Natural killer cell (primary cell): Measurements from ENCODE around the gene APOBEC4. TPM values are rescaled to one million over a fixed set of nuclear protein-coding genes. Genes with fewer than 3 reads are reported as not detected.
A peak's percentile ranks its signal among the peaks of the same experiment; 100 is the strongest.

Experiments used
- ATAC-seq, 3 donors: fragments of 150-1000 bp in 2 of 3; fragments of 200-7000 bp in 1 of 3; cut with Tn5 transposase; 1 replicate in 1 of 3; 2 replicates in 2 of 3; pipeline ENCODE4 v1.10.0; 2021; ENCODE audit warnings: mild to moderate bottlenecking in 2 of 3, moderate library complexity in 2 of 3
- DNase-seq, 2 donors: peaks; one replicate each; pipeline versions ENCODE4 v3.0.0 to v3.0.0-alpha.2; 2013 to 2021; ENCODE audit warnings: mixed read lengths in 1 of 2
- H3K27ac ChIP-seq: one replicate; pipeline ENCODE4 v1.5.1; 2013; ENCODE audit warnings: mild to moderate bottlenecking, low read length
- H3K27me3 ChIP-seq: one replicate; pipeline ENCODE4 v1.6.1; 2013; ENCODE audit warnings: low read length; ENCODE audit not compliant: control insufficient read depth, insufficient read depth
- H3K36me3 ChIP-seq: one replicate; pipeline ENCODE4 v1.6.1; 2013; ENCODE audit warnings: low read length; ENCODE audit not compliant: control insufficient read depth, insufficient read depth
- H3K4me1 ChIP-seq: one replicate; pipeline ENCODE4 v1.6.1; 2013; ENCODE audit warnings: low read length; ENCODE audit not compliant: control insufficient read depth, insufficient read depth
- H3K4me3 ChIP-seq: one replicate; pipeline ENCODE4 v1.5.1; 2013; ENCODE audit warnings: low read length
- H3K9me3 ChIP-seq: one replicate; pipeline ENCODE4 v1.6.1; 2013; ENCODE audit warnings: low read length; ENCODE audit not compliant: control insufficient read depth, insufficient read depth
- H3K27ac Mint-ChIP-seq, 2 donors: one replicate each; pipeline ENCODE4 v1.8.0; 2022; ENCODE audit warnings: mild to moderate bottlenecking in 2 of 2, mixed read lengths in 2 of 2, moderate library complexity in 1 of 2
- H3K27me3 Mint-ChIP-seq, 2 donors: one replicate each; pipeline ENCODE4 v1.8.0; 2022; ENCODE audit warnings: low read depth in 2 of 2, mixed read lengths in 2 of 2
- H3K36me3 Mint-ChIP-seq: one replicate; pipeline ENCODE4 v1.8.0; 2022; ENCODE audit warnings: mixed read lengths
- H3K4me1 Mint-ChIP-seq, 2 donors: one replicate each; pipeline ENCODE4 v1.8.0; 2022; ENCODE audit warnings: mixed read lengths in 2 of 2
- H3K4me3 Mint-ChIP-seq: one replicate; pipeline ENCODE4 v1.8.0; 2022; ENCODE audit warnings: mild to moderate bottlenecking, moderate library complexity, mixed read lengths
- H3K9me3 Mint-ChIP-seq, 2 donors: one replicate each; pipeline ENCODE4 v1.8.0; 2022; ENCODE audit warnings: mixed read lengths in 2 of 2
- CTCF ChIP-seq: fragments of 200-600 bp; IDR thresholded peaks from one replicate; pipeline ENCODE4 v1.8.0; 2022; ENCODE audit warnings: antibody characterized with exemption
- WGBS: methylation state at CpG from one replicate; pipeline ENCODE4 v1.1.7; 2013; ENCODE audit warnings: missing lambda C conversion rate; ENCODE audit not compliant: insufficient coverage; 5-methylcytosine and 5-hydroxymethylcytosine counted together
- intact Hi-C: fragments of 100-400 bp; cut with micrococcal nuclease; formaldehyde crosslinking; loops from one replicate; pipeline ENCODE4 v1.14.2; 2022
- total RNA-seq, 4 donors: library from RNA; stranded (reverse); fragments of 120-200 nt in 1 of 4; gene quantifications; one replicate each; pipeline versions ENCODE4 v1.2.3 to v1.2.4, GENCODE V29; 2013 to 2022

Gene APOBEC4
- total RNA-seq, 3 donors from 2014 or later (not counting 1 experiment from before 2014, with no cell fraction given), result not detected

DNA sequence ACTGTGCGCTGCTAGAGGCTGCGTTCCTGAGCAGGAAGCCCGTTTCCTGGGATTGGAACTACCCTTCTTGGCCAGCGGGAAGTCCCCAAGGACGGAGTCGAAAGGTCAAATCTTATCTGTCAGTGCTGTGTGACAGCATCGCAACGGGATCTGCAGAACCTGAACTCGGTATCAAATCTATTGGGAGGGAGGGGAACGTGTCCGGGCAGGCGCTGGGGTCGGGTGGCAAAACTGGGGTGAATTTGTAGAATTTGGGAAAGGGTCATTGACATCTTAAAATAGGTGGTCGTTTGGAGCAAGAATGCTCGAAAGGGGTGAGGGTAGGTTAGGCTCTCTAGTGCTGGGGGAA, 16.8 kb downstream of the APOBEC4 start:
- peak overlapping the region; percentile 99 for H3K4me3 Mint-ChIP-seq
- H3K27me3 Mint-ChIP-seq, result peaks cover 3 to 10% of the 10 kb centered on the region in 2 donors
- ATAC-seq, result no peak
- H3K36me3 ChIP-seq, result peaks cover 11% of the 10 kb centered on the region
- H3K4me1 ChIP-seq, result peaks cover 13% of the 10 kb centered on the region
- WGBS, result 6% methylated on average over 15 of the region's 15 CpGs
- H3K9me3 Mint-ChIP-seq, result no peaks in the 10 kb centered on the region
- H3K4me3 ChIP-seq, result peak overlapping the region; percentile 62
- DNase-seq, result peak in 1 of 2 donors; percentile 64
- TF ChIP-seq CTCF, result no peak
- H3K27me3 ChIP-seq, result no peaks in the 10 kb centered on the region
- H3K9me3 ChIP-seq, result no peaks in the 10 kb centered on the region
- peaks cover 37 to 45% of the 10 kb centered on the region in 2 donors for H3K4me1 Mint-ChIP-seq
- no peaks in the 10 kb centered on the region for H3K36me3 Mint-ChIP-seq
- peak overlapping the region; percentile 92 to 99 for H3K27ac Mint-ChIP-seq
- intact Hi-C loops, result no loop called here
- peak overlapping the region; percentile 49 for H3K27ac ChIP-seq

DNA sequence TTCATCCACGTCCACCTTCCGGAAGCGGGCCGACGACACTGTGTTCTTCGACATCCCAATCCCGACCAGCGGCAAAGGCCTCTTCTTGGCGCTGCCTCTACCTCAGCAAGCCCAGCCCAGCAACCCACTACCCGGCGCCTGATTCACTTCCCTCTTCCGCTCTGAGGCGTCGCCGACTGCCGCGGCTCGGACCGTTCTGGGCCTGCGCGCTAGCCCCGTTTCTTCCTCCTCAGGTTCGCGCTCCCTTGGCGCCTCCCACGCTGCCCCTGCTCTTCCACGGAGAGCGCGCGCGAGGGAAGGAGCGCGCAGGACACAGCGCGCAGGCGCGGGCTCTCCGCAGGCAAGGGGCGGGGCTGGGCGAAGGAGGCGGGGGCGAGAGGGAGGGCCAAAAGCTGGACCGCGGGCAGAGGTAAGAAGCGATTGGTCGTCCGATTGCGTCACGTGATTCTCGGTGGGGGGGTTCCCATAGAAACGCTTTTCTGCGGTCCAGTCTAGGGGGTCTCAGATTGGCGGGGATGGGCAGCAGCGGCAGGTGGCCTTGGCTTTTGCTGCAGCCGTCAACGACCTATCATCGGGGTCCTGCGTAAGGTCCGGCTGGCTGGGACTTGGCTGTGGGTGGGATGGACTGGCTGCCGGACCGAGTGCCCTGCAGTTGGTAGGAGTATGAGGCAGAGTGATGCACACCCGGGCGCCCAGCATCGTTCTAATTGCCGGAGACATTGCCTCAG, 17.3 kb downstream of the APOBEC4 start, which contains the start of gene ARPC5:
TSS of gene ARPC5 (minus strand) at position 178 of the 728 bp plus-strand sequence. CDS start at position 54, 124 bp downstream.
- Mint-ChIP-seq H3K27ac (peak within 1 kb of the TSS; percentile 92 to 99), H3K4me1 (peaks cover 40 to 47% of the 10 kb centered on the region in 2 donors), H3K27me3 (peaks cover 0 to 7% of the 10 kb centered on the region in 2 donors), H3K36me3 (no peaks in the 10 kb centered on the region), H3K4me3 (peak within 1 kb of the TSS; percentile 99), H3K9me3 (no peaks in the 10 kb centered on the region)
- under 1% methylated on average over 65 of the region's 65 CpGs for WGBS
- no peaks in the 10 kb centered on the region for H3K9me3 ChIP-seq
- H3K27me3 ChIP-seq, result no peaks in the 10 kb centered on the region
- H3K4me1 ChIP-seq, result peaks cover 16% of the 10 kb centered on the region
- peak within 1 kb of the TSS; percentile 49 for H3K27ac ChIP-seq
- intact Hi-C loops, result loop anchor here (2.0 kb wide), 1 partner anchor 165 kb away; no protein-coding TSS in a partner anchor
- ATAC-seq (peak; percentile 83 to 93 (median 86)), DNase-seq (peak; percentile 89 to 98)
- no peak for TF ChIP-seq CTCF
- H3K4me3 ChIP-seq, result peak within 1 kb of the TSS; percentile 62
- H3K36me3 ChIP-seq, result peaks cover 13% of the 10 kb centered on the region

DNA sequence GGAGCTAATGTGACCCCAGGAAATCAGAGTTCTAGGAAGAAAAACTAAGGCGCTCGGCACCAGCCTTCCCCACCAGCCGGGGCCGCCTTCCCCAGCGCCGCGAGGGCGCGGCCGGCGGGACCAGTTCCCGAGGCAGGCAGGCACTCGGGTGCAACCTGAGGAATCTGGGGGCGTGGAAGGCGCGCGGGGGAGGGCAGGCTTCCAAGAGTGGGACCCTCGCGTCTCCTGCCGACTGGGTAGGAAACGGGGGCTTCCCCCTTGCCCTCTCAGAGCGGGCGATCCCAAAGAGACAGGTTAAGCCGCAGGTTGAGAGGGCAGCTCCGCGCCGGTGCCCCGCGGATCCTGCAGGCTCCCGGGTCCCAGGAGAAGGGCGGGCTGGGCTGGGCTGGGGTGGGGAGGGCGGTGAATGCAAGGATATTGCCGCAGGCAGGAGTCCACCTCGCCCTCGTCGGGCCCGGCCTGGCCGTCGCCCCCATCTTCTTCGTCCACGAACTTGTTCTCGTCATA, 18.0 kb downstream of the APOBEC4 start:
- H3K9me3 Mint-ChIP-seq, result no peaks in the 10 kb centered on the region
- peaks cover 16% of the 10 kb centered on the region for H3K4me1 ChIP-seq
- peak; percentile 23 to 46 for DNase-seq
- H3K9me3 ChIP-seq, result no peaks in the 10 kb centered on the region
- WGBS, result under 1% methylated on average over 42 of the region's 42 CpGs
- H3K4me1 Mint-ChIP-seq, result peaks cover 46 to 54% of the 10 kb centered on the region in 2 donors
- peak overlapping the region; percentile 92 to 99 for H3K27ac Mint-ChIP-seq
- intact Hi-C loops, result loop anchor here (2.0 kb wide), 1 partner anchor 164 kb away; no protein-coding TSS in a partner anchor
- peak overlapping the region; percentile 39 for H3K27ac ChIP-seq
- no peaks in the 10 kb centered on the region for H3K27me3 ChIP-seq
- no peak for TF ChIP-seq CTCF
- peak overlapping the region; percentile 99 for H3K4me3 Mint-ChIP-seq
- H3K36me3 Mint-ChIP-seq, result no peaks in the 10 kb centered on the region
- peaks cover 0 to 7% of the 10 kb centered on the region in 2 donors for H3K27me3 Mint-ChIP-seq
- peak in 2 of 3 donors; percentile 11 to 12 for ATAC-seq
- H3K4me3 ChIP-seq, result peak overlapping the region; percentile 62
- H3K36me3 ChIP-seq, result peaks cover 19% of the 10 kb centered on the region
